HepG2 (cell line): ENCODE data around the gene MICOS13. TPM values are rescaled to one million over a fixed set of nuclear protein-coding genes. Genes with fewer than 3 reads are reported as not detected.
A peak's percentile ranks its signal among the peaks of the same experiment; 100 is the strongest.

Experiments used
- ATAC-seq: fragments of 200-7000 bp; cut with Tn5 transposase; 3 replicates; pipeline ENCODE4 v1.9.1; 2020; ENCODE audit warnings: mild to moderate bottlenecking, moderate library complexity
- BruUV-seq: library from RNA; stranded (reverse); fragments of 400-500 nt; replicated peaks from 2 replicates; lab custom pipeline; 2021; lab: Mats Ljungman, UMichigan
- CTCF ChIA-PET: fragments of 300-600 bp; formaldehyde crosslinking; extraction: SDS; loops from one replicate; lab custom pipeline; 2021; ENCODE audit warnings: low total read pairs, inconsistent platforms, low intra/inter-chr PET ratio; lab: Yijun Ruan, JAX
- POLR2A ChIA-PET: fragments of 350-600 bp; sonication (Branson Sonifier 250); formaldehyde crosslinking; loops from one replicate; lab custom pipeline; 2020; ENCODE audit warnings: antibody characterized with exemption, inconsistent platforms; lab: Yijun Ruan, JAX
- DNase-seq: peaks from one replicate; pipeline ENCODE4 v3.0.0-alpha.2; 2015; ENCODE audit warnings: low spot score
- FAIRE-seq: peaks from 3 replicates; lab custom pipeline; 2011; peaks lifted over from hg19 to GRCh38; lab: Jason Lieb, UNC
- H2AFZ ChIP-seq: one replicate; pipeline ENCODE4 v1.6.1; 2011; ENCODE audit warnings: low read length, inconsistent platforms
- H3K27ac ChIP-seq: fragments of 300-600 bp; 3 replicates; pipeline ENCODE4 v1.8.0; 2011; ENCODE audit warnings: mixed run types, mild to moderate bottlenecking, mixed read lengths, low read length, inconsistent platforms; ENCODE audit not compliant: insufficient read depth; ENCODE audit errors: extremely low read length
- H3K27me3 ChIP-seq, 2 experiments: fragments of 200-600 bp in 1 of 2; 2 replicates in 1 of 2; 3 replicates in 1 of 2; pipeline versions ENCODE4 v1.6.0 to v1.8.0; 2011; ENCODE audit warnings: low read length in 2 of 2, mild to moderate bottlenecking in 2 of 2, moderate library complexity in 2 of 2, inconsistent platforms in 1 of 2; ENCODE audit not compliant: insufficient read depth in 2 of 2, control insufficient read depth in 1 of 2
- H3K36me3 ChIP-seq, 2 experiments: fragments of 200-600 bp in 1 of 2; replicated peaks in 1 of 2; 2 replicates in 1 of 2; 3 replicates in 1 of 2; pipeline versions ENCODE4 v1.5.1 to v1.8.0; 2011; ENCODE audit warnings: low read length in 2 of 2, inconsistent platforms in 1 of 2; ENCODE audit not compliant: insufficient read depth in 2 of 2, control insufficient read depth in 1 of 2
- H3K4me1 ChIP-seq: 2 replicates; pipeline ENCODE4 v1.5.1; 2012; ENCODE audit warnings: low read length, inconsistent platforms; ENCODE audit not compliant: insufficient read depth
- H3K4me2 ChIP-seq: 2 replicates; pipeline ENCODE4 v1.6.0; 2011; ENCODE audit warnings: low read depth, low read length, inconsistent platforms
- H3K4me3 ChIP-seq, 3 experiments: fragments of 200-600 bp in 1 of 3; sonication (generic), shearing (Covaris generic) in 1 of 3; replicated peaks in 1 of 3; 2 replicates each; pipeline ENCODE4 v1.5.1; 2011 to 2016; ENCODE audit warnings: low read length in 3 of 3, inconsistent platforms in 2 of 3, low read depth in 2 of 3, mild to moderate bottlenecking in 2 of 3, control low read depth in 1 of 3, mixed read lengths in 1 of 3; ENCODE audit not compliant: insufficient read depth in 1 of 3
- H3K79me2 ChIP-seq: one replicate; pipeline ENCODE4 v1.6.1; 2011; ENCODE audit warnings: low read length, inconsistent platforms; ENCODE audit not compliant: insufficient read depth
- H3K9ac ChIP-seq: 2 replicates; pipeline ENCODE4 v1.6.0; 2011; ENCODE audit warnings: mild to moderate bottlenecking, low read depth, low read length, inconsistent platforms; ENCODE audit not compliant: insufficient read depth
- H3K9me3 ChIP-seq: 2 replicates; pipeline ENCODE4 v1.5.1; 2012; ENCODE audit warnings: mild to moderate bottlenecking, low read length
- H4K20me1 ChIP-seq: 2 replicates; pipeline ENCODE4 v1.6.0; 2011; ENCODE audit warnings: inconsistent platforms, mild to moderate bottlenecking, low read length, moderate library complexity; ENCODE audit not compliant: insufficient read depth
- AGO2 ChIP-seq: fragments of 200-400 bp; formaldehyde crosslinking; optimal IDR thresholded peaks from 2 replicates; pipeline ENCODE3; 2017; ENCODE audit warnings: mild to moderate bottlenecking, low read depth, low read length, moderate library complexity
- CBX1 ChIP-seq: IDR thresholded peaks from one replicate; pipeline ENCODE4 v1.6.1; 2016; ENCODE audit warnings: antibody characterized with exemption, low read depth
- HNRNPLL ChIP-seq: fragments of 200-400 bp; formaldehyde crosslinking; IDR thresholded peaks from 2 replicates; pipeline ENCODE4 v1.6.1; 2017; ENCODE audit warnings: mild to moderate bottlenecking, low read depth, low read length; ENCODE audit not compliant: poor library complexity, severe bottlenecking
- HOXA5 ChIP-seq: sonication (generic); formaldehyde crosslinking; IDR thresholded peaks from 2 replicates; pipeline ENCODE4 v1.4.0; 2020; ENCODE audit warnings: missing genetic modification reagents
- KDM6A ChIP-seq: IDR thresholded peaks from 2 replicates; pipeline ENCODE4 v1.6.1; 2016; ENCODE audit warnings: low read depth
- MAZ ChIP-seq, 2 experiments: sonication (generic) in 1 of 2; formaldehyde crosslinking in 1 of 2; IDR thresholded peaks; 2 replicates each; pipeline versions ENCODE4 v1.5.0 to v1.6.1; 2012 to 2020; ENCODE audit warnings: low read depth in 2 of 2, mild to moderate bottlenecking in 2 of 2, borderline replicate concordance in 1 of 2, improper control_type of control experiment in 1 of 2, low read length in 1 of 2, missing genetic modification reagents in 1 of 2, moderate library complexity in 1 of 2
- RBFOX2 ChIP-seq: fragments of 200-400 bp; formaldehyde crosslinking; IDR thresholded peaks from 2 replicates; pipeline ENCODE4 v1.6.1; 2017; ENCODE audit warnings: low read depth, mild to moderate bottlenecking, low read length
- SMAD3 ChIP-seq: sonication (generic); formaldehyde crosslinking; IDR thresholded peaks from 2 replicates; pipeline ENCODE4 v1.4.0; 2020; ENCODE audit warnings: missing genetic modification reagents
- SP140L ChIP-seq: sonication (generic); formaldehyde crosslinking; IDR thresholded peaks from 2 replicates; pipeline ENCODE4 v1.4.0; 2020; ENCODE audit warnings: missing genetic modification reagents, borderline replicate concordance
- STAG1 ChIP-seq: sonication (generic); formaldehyde crosslinking; IDR thresholded peaks from 2 replicates; pipeline ENCODE4 v1.4.0; 2020; ENCODE audit warnings: missing genetic modification reagents
- ZNF121 ChIP-seq: sonication (generic); formaldehyde crosslinking; IDR thresholded peaks from 2 replicates; pipeline ENCODE4 v1.5.0; 2020; ENCODE audit warnings: mild to moderate bottlenecking, missing genetic modification reagents
- ZNF3 ChIP-seq: IDR thresholded peaks from 2 replicates; pipeline ENCODE4 v1.7.0; 2017; ENCODE audit warnings: inconsistent platforms
- ZNF550 ChIP-seq: sonication (generic); formaldehyde crosslinking; IDR thresholded peaks from 2 replicates; pipeline ENCODE4 v1.4.0; 2020; ENCODE audit warnings: mild to moderate bottlenecking, missing genetic modification reagents, borderline replicate concordance
- ZNF558 ChIP-seq: sonication (generic); formaldehyde crosslinking; IDR thresholded peaks from 2 replicates; pipeline ENCODE4 v1.9.0; 2022; ENCODE audit warnings: mild to moderate bottlenecking, missing genetic modification reagents, borderline replicate concordance
- WGBS: methylation state at CpG from one replicate; pipeline ENCODE4 v1.1.6; 2017; ENCODE audit warnings: low lambda C conversion rate; 5-methylcytosine and 5-hydroxymethylcytosine counted together
- in situ Hi-C: cut with HindIII; loops from 2 replicates; pipeline ENCODE4 v1.10.0; 2017; ENCODE audit warnings: low pct_unique_long_range_greater_than_20kb; ENCODE audit not compliant: extremely low pct_ligation_motif_present
- intact Hi-C: fragments of 100-400 bp; cut with micrococcal nuclease; formaldehyde crosslinking; loops from one replicate; pipeline ENCODE4 v1.10.0; 2022; ENCODE audit not compliant: unreplicated experiment
- polyA plus RNA-seq, 8 experiments: library from polyadenylated mRNA; depleted of rRNA in 3 of 8; stranded (reverse) in 7 of 8; unstranded in 1 of 8; fragments of >200 nt; fragmentation: Illumina TruSeq in 4 of 8; extraction: Trizol in 4 of 8; gene quantifications; 2 replicates each; pipeline versions ENCODE4 v1.2.1 to v1.2.3, GENCODE V29; 2011 to 2016; ENCODE audit warnings: low read depth in 4 of 8, missing spikeins in 1 of 8, mixed read lengths in 1 of 8; ENCODE audit not compliant: insufficient read depth in 1 of 8
- total RNA-seq, 5 experiments: library from RNA; depleted of rRNA; stranded (reverse); fragments of >200 nt; fragmentation: Illumina TruSeq; extraction: Trizol; gene quantifications; 2 replicates each; pipeline ENCODE4 v1.2.3, GENCODE V29; 2016; ENCODE audit warnings: low read depth in 1 of 5
- TF ChIP-seq, protein P1 (sequence below): sonication (generic); formaldehyde crosslinking; IDR thresholded peaks from 2 replicates; pipeline ENCODE4 v1.8.0; 2022; ENCODE audit warnings: low read depth, missing genetic modification reagents
- TF ChIP-seq, protein P2 (sequence below): sonication (generic); formaldehyde crosslinking; conservative IDR thresholded peaks from 2 replicates; pipeline ENCODE4 v1.8.0; 2022; ENCODE audit warnings: low read depth, missing genetic modification reagents

MICOS13 gene
- total and polyA plus RNA-seq, 2 of the 13 experiments (the other 11 are each of a cell fraction or from before 2014, with no cell fraction given) = 28.8 to 35.4 TPM

DNA sequence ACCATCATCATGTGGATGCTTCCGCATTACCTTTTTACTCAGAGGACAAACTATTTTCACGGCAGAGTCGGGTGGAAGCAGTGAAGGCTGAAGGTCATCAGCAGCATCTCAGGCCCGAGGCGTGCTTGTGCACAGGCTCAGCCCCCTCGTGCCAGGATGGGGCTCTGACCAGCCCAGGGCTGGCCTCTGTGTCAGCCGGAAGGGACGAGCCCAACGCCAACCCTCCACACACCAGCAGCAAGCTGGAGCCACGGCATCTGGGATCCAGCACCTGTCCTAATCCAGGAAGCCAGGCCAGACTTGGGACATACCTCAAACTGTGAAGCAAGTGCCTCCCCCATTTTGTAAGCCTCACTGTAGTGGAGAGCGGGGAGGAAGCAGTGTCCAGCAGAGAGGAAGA is 11.1 kb downstream of the MICOS13 start:
- in situ Hi-C loops (no loop called here), intact Hi-C loops (no loop called here)
- Histone ChIP-seq H2AFZ (no peak overlapping the region), H3K9me3 (no peaks in the 10 kb centered on the region), H3K79me2 (no peaks in the 10 kb centered on the region), H3K27ac (no peak overlapping the region), H4K20me1 (0 out of 2 replicates have a peak, but pooled peaks cover 9% of the 10 kb centered on the region), H3K4me3 (no peak overlapping the region), H3K9ac (no peak overlapping the region), H3K36me3 (peaks cover 40 to 54% of the 10 kb centered on the region in 2 experiments), H3K4me1 (peaks cover 15% of the 10 kb centered on the region), H3K27me3 (no peaks in the 10 kb centered on the region), H3K4me2 (no peak overlapping the region)
- no peak for FAIRE-seq
- CTCF ChIA-PET = no interaction called here
- BruUV-seq = no TSS peak
- 95% methylated on average over 11 of the region's 11 CpGs for WGBS
- POLR2A ChIA-PET = no interaction called here
- DNase-seq = no peak
- no peak for ATAC-seq
- TF ChIP-seq ZNF121 (CRISPR knock-in tag) = no peak
- TF ChIP-seq ZNF558 (CRISPR knock-in tag) = no peak
- peak; percentile 88 for TF ChIP-seq AGO2
- TF ChIP-seq, all 625 proteins: peak for 1

DNA sequence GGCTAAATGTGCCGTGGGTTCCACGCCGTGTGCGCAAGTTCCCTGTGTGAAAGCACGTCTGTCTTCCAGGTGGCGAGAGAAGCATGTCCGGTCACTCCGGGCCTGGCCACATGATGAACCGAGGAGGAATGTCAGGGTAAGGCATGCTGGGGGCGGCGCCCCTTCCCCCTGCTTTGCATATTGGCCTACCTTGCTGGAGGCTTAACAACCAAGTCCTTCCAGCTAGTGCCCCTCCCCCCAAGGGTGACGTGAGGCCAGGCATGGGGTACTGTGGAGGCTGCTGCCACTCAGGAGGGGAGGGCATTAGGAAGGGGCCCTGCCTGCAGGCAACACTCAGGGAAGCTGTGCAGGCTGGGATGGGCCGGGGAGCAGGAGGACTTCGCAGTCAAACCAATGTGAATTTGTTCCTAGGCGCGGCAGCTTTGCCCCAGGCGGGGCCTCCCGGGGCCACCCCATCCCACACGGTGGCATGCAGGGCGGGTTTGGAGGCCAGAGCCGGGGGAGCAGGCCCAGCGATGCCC is 12.5 kb downstream of the MICOS13 start:
- no peak overlapping the region for H3K27ac ChIP-seq
- no peak overlapping the region for H3K4me2 ChIP-seq
- H3K4me3 ChIP-seq = no peak overlapping the region
- H2AFZ ChIP-seq = no peak overlapping the region
- intact Hi-C loops (no loop called here), in situ Hi-C loops (no loop called here)
- H4K20me1 ChIP-seq = 0 out of 2 replicates have a peak, but pooled peaks cover 9% of the 10 kb centered on the region
- FAIRE-seq (no peak), ATAC-seq (no peak), DNase-seq (no peak)
- WGBS = 95% methylated on average over 7 of the region's 22 CpGs
- peaks cover 48 to 68% of the 10 kb centered on the region in 2 experiments for H3K36me3 ChIP-seq
- peaks cover 15% of the 10 kb centered on the region for H3K4me1 ChIP-seq
- H3K9me3 ChIP-seq = no peaks in the 10 kb centered on the region
- no TSS peak for BruUV-seq
- H3K27me3 ChIP-seq = no peaks in the 10 kb centered on the region
- H3K9ac ChIP-seq = no peak overlapping the region
- ChIA-PET CTCF (no interaction called here), POLR2A (no interaction called here)
- H3K79me2 ChIP-seq = no peaks in the 10 kb centered on the region
- TF ChIP-seq, protein P1, sequence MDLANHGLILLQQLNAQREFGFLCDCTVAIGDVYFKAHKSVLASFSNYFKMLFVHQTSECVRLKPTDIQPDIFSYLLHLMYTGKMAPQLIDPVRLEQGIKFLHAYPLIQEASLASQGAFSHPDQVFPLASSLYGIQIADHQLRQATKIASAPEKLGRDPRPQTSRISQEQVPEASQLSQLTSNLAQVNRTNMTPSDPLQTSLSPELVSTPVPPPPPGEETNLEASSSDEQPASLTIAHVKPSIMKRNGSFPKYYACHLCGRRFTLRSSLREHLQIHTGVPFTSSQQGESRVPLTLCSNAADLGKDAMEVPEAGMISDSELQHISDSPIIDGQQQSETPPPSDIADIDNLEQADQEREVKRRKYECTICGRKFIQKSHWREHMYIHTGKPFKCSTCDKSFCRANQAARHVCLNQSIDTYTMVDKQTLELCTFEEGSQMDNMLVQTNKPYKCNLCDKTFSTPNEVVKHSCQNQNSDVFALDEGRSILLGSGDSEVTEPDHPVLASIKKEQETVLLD (CRISPR knock-in tag) = no peak
- TF ChIP-seq CBX1 (no peak), SMAD3 (no peak), ZNF3 (no peak), HNRNPLL (no peak), HOXA5 (CRISPR knock-in tag) (no peak), MAZ (IDR thresholded peaks at IDR 0.05; ENCODE audit: borderline replicate concordance, low read depth, low read length) (no peak), MAZ (CRISPR knock-in tag; IDR thresholded peaks at IDR 0.05; ENCODE audit: low read depth) (no peak), SP140L (CRISPR knock-in tag) (no peak), AGO2 (peak; percentile 56), KDM6A (CRISPR knock-in tag) (no peak), STAG1 (CRISPR knock-in tag) (no peak), ZNF550 (CRISPR knock-in tag) (no peak), RBFOX2 (peak; percentile 22; the same call in 1 of the 2 replicates)
- TF ChIP-seq, protein P2, sequence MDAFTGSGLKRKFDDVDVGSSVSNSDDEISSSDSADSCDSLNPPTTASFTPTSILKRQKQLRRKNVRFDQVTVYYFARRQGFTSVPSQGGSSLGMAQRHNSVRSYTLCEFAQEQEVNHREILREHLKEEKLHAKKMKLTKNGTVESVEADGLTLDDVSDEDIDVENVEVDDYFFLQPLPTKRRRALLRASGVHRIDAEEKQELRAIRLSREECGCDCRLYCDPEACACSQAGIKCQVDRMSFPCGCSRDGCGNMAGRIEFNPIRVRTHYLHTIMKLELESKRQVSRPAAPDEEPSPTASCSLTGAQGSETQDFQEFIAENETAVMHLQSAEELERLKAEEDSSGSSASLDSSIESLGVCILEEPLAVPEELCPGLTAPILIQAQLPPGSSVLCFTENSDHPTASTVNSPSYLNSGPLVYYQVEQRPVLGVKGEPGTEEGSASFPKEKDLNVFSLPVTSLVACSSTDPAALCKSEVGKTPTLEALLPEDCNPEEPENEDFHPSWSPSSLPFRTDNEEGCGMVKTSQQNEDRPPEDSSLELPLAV (CRISPR knock-in tag) = no peak
